Activated T-helper 9 cell treated with anti-CD3 and anti-CD28 coated beads, Interleukin-2, amount 50 U/mL, for 16 hours (primary cell): ENCODE measurements around the gene CD248.

Source experiments
- DNase-seq: peaks from one replicate; pipeline ENCODE4 v3.0.0-alpha.2; 2020; ENCODE audit warnings: low read depth

Gene CD248

DNA sequence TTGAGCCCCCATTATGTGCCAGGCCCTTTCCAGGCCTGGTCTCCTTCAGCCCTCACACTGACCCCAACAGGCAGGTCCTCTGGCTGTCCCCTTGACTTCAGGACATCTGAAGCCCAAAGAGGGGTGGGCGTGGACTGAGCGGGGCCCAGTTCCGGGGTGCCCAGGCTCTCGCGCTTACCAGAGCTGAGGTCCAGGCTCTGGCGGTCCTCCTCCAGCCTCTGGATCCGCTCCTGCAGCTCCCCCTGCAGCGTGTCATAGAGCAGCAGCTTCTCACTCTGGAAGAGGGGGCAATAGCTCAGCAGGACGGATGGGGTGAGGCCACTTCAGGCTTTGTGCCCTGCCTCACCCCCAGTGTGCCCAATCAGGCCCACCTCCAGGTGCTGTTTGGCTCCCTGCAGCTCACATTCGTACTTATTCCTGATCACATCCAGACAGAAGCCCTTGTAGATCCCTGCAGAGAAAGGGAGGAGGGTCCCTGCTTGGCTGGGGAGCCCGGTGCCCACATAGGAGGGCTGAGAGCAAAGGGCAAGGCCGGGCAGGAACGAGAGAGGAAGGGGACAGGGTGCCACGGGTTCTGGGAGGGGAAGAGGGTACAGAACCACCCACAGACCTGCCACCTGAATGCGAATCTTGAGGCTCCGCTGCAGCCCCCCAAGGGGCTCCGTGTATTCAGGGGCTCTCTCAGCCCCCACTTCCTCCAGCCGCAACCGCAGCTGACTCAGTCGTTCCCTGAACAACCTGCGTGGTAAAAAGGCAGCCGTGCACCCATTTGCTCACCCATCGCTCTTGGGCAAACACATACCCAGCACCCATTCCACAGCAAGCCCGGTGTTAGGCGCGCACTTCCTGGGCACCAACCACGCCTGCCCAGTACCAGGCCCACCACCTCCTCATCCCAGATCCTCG is 24.0 kb upstream of the CD248 start:
- DNase-seq = no peak

DNA sequence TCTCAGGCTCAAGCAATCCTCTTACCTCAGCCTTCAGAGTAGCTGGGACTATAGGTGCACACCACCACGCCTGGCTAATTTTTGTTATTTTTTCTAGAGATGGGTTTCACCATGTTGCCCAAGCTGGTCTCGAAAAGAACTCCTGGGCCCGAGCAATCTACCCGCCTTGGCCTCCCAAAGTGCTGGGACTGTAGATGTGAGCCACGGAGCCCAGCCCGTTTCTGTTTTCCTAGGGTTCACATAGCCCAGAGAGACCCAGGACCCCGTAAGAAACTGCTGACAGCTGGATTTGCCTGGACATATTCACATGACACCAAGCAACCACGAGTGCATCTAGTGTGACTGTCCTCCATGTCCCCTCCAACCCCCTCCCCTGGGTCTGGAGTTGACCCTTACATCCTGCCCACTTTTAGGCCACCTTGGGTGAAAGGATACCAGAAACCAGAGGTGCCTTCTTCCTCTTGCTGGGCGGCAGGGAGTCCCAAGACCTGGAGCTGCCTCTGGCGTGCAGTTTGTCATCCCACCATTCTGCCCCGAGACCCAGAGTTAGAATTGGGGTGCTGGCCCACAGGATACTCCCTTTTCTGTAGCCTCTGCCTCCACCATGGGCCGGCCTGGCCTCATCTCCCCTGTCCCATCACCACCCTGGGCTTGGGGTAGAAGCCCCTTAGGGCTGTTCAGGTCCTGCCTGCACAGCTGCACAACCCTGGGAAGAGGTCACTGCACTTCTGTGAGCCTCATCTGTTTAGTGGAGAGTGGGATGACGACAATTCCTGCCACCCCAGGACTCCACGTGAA is 23.0 kb upstream of the CD248 start:
- no peak for DNase-seq

DNA sequence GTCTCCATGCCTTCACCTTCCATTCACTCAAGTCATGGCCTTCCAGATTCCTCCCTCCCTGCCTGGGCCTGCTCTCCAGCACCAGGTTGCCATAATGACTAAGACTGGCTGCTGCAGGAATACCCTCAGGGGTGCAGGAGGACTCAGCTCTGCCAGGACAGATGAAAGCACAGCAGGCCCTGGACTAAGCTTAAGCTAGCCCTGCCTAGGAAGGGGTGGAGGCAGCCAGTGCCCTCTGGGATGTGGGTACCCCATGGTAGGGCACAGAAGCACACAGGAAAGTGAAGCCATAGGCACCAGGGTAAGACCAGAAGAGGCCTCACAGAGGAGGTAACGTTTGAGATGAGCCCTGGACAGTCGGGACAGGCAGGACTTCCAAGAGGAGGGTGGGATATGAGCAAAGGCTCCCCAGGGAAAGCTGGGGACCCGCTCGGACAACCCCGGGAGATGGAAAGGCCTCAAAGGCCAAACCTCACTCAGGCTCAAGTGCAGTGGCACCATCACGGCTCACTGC is 22.4 kb upstream of the CD248 start:
- DNase-seq = no peak

DNA sequence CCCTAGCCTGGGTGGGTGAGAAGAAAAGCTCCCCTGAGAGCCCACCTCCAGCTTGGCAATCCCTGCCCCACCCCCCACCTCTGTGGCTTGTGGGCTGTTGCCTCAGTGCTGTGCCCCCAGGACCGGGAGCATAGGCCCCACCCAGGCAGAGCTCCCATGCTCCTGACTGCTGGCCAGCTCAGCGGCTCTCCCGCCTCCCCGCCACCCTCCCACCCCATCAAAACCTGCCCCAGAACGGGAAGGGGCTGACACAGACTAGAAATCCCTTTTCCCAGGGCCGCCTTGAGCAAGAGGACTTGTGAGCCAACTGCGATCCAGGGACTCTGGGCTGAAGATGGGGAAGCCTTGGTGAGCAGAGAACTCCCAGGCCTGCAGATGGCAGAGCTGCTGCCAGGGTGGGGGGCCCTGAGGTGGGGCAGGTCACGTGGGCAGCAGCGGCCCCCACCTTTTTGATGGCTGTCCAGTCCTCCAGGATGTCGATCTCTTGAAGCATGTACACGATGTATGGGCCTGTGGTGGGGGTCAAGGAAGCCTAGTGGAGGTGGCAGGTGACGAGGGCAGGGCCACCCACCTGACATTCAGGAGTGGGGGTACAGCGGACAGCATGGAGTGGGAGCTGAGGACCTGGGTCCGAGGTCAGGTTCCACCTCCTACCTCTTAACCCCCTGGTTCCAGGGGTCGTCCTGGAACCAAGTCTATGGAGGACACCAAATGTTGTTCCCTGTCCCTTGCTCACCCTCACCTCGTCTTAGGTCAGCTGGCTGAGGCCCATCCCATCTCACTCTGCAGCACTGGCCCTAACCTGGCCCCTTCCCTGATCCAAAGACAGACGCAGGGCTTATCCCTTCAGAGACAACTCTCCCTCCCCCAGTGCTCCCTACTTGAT is 21.7 kb upstream of the CD248 start:
- no peak for DNase-seq

DNA sequence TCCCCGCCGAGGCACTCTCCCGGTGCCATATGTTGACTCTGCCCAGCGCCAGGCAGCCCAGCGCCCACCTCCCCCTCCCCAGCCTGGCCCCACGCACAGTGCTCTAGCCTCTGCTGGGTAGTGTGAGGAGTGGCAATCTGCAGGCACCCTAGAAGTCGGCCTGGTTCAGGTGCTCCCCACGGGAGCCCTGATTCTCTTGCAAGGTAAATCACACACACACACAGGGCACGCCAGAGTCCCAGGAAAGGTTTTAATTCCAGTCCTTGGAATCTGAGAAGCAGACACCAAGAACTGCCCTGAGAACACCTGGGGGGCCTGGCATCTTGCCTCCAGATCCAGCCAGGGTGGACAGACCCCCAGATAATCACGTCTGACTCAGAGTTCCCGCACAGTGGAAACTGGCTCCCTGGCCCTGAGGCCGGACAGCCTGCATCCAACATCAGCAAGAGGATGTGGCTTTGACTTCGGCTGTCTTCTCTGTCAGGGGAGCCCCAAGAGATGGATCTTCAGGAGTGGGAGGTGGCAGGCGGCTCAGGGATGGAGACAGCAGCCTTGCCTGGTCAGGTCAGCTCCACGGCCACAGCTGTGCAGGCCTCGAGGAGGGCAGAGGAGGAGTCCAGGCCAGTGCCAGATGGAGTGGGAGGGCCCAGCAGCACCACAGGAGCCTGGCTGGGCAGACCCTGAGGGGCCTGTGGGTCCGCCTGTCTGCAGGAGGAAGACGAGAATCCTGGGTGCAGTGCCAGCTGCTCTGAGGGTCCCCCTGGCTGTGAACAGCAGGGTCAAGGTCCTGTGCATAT is 20.5 kb upstream of the CD248 start:
- DNase-seq = no peak

DNA sequence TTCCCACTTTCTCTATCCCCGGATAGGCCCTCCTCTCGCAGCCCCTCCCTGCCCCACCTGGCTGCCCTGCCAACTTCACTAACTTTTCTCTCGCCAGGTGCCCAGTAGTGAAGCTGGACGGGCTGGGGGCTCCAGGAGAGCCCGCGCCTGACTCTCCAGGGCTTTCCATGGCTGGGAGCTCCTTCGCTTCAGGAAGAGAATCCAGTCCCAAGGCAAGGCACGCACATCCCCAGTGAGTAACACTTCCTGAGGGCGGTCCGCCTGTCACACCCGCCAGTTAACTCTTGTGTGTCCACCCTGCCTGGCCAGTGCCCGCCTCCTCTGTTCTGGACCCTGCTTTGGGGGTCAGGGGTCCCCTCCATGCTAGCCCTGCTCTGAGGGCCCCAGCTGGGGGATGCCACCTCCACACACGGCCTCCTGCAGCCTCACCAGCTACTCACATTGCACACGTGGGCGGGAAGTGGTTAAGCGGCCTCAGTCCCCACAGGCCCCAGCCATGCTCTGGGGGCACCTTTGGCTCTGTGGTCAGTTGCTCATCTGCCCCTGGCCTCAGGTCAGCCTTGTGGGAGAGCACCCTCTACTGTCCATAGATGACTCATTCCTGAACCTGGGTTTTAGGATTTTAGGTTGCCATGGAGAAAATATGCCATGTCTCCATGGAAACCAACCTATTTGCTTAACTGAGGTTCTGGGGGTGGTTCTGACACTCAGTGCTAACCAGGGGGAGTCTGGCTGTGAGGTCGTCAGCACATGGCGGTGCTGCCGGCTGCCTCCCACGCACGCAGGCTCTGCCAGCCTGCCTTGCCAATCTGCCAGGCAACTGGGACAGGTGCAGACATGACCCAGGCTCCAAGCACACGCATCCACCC is 19.6 kb upstream of the CD248 start, which contains the start of gene RIN1:
Gene RIN1 (minus strand): TSS at position 201 of the 869 bp plus-strand sequence. CDS start 32 bp downstream, at position 169.
- peak; percentile 27 for DNase-seq

DNA sequence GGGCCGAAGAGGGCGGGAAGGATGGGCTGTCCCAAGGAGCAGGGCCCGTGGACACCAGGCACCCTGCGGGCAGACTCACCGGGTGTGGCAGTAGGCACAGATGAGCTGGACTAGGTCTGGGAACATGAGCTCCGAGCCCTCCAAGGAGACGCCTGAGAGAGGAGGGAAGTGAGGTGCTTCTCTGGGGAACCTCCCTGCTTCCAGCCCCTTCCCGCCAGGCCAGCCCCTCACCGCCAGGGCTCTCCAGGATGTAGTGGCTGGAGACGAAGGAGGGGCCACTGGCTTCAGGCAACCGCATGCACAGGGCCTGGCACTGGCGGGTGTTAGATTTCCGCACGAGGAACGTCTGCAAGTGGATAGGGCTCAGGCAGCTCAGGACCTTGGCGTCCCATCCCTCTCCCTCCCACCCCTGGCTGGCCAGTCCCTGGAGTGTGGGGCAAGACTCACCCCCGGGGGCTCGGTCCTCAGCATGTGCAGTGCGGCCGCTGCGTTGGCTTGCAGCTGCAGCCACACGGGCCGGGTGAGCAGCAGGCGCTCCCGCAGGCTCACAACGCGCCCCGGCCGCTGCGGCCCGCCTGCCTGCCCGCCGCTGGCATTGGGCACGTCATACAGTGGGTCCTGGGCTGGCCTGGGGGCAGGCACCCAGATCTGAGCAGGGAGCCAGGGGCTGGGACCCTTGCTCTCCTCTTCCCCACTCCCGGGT is 18.8 kb upstream of the CD248 start:
- DNase-seq = no peak

DNA sequence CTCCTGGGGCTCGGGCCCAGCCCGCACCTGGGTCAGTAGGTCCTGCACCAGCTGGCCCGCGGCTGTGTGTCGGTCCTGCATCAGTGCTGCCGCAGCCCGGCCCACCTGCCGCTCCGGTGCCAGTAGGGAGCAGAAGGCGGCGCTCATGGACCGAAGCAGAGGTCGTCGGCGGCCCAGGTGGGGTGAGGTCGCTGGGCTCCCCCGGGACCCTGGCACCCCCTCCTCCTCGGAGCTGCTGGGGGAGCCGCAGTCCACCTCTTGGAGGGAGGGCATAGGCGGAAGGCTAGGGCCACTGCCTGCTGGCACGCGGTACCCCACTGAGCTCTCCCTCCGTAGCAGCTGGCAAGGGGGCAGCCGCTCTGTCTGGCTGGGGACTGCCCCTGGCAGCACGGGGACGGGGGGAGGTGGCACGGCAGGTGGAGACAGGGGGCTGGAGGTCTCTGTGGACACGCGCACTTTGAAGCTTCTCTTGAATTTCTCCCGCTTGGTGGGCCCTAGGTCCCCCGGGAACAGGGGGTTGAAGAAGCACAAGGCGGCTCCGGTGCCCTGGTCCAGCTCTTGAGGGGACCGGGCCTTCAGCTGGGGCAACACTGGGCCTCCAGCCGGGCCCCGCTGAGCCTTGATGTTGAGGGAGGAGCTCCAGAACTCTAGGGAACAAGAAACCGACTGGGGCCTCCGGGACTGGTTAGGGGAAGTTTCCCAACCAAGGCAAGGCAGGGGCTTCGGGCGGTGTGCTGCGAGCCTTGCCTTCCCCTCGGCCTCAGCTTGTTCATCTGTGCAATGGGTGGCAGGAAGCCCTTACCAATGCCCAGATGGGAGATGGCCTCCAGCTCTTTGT is 18.0 kb upstream of the CD248 start:
- no peak for DNase-seq

DNA sequence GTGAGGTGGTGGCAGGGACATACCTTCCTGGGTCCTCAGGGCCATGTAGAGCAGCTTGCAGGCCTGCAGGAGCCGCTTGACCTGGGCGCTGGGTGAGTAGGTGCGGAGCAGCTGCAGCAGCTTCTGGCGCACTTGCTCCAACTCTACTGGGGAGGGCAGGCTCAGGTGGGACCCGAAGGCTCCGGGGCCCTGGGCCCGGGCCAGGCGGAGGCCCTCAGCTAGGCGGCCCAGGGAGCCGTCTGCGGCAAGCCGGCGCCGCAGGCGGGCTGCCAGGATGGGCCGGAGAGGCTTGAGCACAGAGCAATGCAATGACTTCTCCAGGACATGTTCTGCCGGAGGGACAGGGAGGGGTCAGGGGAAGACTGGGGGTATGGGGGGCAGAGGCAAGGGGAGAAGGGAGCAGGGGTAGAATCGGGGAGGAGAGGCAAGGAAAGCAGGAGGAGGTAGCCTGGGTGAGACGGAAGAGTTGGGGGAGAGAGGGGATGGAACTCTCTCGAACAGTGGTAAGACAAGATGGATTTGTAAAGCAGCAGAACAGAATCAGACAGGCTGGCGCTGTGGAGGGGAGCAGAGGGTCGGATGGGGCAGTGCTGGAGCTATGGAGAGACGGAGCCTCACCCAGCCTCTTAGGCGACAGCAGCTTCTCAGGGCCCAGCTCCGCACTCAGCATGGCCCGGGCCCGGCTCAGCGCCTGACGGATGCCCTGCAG is 17.2 kb upstream of the CD248 start:
- no peak for DNase-seq

DNA sequence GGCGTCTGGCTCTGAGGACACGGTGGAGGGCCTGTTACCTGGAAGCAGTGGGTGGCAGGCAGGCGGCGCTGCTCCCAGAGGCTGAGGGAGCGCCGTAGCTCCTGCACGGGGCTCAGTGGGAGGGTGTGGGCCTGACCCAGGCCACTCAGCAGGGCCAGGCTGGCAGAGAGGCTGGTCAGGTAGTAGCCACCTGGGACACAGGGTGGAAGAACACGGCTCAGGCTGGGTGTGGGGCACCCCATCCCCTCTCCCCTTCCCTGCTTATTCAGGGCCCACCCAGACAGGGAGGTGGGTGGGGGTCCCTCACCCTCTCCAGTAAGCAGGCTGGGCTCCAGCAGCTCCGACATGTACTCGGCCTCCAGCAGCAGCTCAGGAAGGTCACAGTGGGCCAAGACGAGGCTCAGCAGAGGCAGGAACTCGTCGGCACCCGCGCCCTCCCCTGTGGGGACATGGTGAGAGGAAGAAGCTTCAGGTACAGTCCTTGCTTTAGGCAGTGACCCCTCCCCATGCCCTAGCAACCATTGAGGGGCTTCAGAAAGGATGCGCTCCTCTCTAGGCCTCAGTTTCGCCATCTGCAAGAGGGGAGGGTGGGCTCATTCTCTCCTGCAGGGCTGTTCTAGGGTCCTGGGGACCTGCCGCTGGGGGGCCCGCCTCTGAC is 16.5 kb upstream of the CD248 start:
- no peak for DNase-seq

DNA sequence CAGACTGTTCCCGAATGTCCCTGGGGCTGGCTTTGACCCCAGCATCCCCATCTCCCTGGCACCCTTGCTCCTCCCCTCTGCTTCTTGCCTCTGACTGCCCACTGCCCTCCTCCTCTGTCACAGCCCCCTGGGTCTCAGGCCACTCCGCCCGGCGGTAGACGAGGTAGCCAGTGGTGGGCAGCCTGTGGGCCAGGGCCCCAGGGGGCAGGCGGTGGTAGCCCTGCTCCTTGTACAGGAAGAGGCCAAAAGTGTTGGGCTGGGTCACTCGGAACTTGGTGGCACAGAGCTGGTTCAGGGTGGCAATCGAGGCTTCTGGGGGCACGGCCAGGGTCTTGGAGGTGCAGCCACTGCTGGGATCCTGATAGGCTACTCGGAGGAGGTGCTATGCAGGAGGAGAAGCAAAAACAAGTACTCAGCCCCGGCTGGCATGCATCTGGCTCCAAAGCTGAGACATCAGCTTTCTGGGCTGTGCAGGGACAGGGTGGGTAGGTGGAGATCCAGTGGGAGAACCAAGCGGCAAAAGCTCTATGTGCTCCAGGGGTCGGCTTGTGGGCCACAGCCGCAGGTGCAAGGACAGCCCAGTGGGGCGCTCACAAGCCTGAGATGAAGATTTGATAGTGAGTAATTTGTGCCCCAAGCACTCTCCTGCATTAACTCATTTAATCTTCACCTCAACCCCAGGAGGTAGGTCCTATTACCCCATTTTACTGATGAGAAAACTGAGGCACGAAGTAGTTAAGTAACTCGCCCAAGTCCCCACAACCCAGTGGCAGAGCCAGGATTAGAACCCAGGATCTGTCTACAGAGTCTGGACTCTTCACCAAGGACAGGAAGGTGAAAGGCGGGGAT is 15.8 kb upstream of the CD248 start:
- no peak for DNase-seq

DNA sequence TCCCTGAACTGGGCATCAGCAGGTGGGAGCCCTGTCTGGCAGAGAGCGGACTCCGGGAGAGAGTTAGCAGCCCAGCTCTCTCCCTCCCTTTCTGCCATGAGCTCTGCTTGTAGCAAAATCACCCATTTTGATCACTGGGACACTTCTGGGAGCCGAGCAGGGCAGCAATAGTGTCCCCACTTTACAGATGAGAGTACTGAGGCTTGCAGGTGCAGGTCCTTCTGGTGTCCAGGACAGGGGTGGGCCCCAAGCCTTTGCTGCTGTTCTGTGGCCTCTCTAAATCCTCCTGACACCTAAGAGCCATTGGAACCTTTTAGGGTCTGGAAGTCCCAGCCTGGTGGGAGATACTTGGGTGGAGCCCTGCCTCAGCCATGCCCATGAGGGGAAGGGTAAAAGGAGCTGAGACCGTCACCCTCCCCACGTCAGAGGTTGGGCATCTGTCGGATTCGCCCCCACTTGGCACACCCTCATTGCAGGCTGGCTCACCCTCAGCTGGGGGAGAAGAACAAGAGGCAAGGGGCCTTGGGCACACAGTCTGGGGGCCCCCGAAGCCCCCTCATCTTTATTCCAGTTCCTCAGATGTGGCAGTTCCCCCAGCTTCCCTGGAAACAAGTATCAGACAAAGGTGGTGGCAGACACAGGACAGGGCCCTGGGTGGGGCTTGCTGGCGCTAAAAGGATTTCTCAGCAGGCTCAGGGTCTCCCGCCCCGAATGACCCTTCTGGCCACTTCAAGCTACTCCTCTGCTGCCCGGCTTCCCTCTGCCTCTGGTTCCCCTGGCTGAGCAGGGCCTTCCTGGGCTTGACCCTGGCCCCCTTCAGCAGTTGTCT is 14.9 kb upstream of the CD248 start:
- no peak for DNase-seq

DNA sequence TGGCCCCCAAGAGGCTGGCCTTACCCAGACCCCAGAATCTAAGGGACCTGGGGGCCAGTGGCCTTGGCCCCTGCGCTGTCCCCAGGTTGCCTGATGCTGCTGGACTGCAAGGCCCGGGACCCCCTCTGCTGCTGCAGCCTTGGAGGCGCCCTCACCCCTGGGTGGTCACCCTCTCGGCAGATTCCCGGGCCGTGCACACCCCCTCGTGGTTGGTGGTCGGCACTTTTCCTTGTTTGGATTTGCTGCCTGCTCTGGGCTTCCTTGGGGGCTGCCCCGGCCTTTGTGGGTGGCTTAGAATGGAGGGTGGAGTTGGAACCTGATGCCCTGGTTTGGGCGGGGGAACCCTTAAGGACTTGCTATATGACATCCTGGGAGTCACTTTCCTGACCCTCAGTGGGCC is 14.1 kb upstream of the CD248 start:
- no peak for DNase-seq

DNA sequence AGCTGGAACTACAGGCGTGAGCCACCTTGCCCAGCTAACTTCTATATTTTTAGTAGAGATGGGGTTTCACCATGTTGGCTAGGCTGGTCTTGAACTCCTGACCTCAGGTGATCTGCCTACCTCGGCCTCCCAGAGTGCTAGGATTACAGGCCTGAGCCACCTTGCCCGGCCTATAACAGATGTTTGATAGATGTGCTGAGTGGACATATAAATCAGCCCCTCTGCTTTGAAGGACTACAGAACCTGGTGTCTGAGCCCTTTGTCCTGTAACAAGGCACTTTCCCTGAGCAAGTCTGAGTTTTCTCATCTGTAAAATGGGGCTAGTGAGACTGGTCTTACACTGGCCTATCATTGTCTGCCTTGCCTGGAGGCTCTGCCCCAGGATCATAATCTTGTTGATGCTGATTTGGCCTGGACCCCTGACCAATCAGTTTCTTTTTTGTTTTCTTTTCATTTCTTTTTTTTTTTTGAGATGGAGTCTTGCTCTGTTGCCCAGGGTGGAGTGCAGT is 12.4 kb upstream of the CD248 start:
- no peak for DNase-seq
